ENCODE results near the gene MYO1B. TPM values are rescaled to one million over a fixed set of nuclear protein-coding genes. Genes with fewer than 3 reads are reported as not detected.

The MYO1B gene
- total and polyA plus RNA-seq, 2 donors from 2014 or later = 24.5 to 64.8 TPM

- Histone ChIP-seq H3K9me3 (ENCODE audit: control insufficient read depth in 2 of 3, insufficient read depth in 1 of 3, low read length in 3 of 3) (no peaks in the 10 kb centered on the region), H3K9ac (ENCODE audit: low read length in 3 of 3) (no peak overlapping the region), H3K27me3 (ENCODE audit: control insufficient read depth, insufficient read depth, low read length) (no peaks in the 10 kb centered on the region), H3K27ac (ENCODE audit: low read depth in 2 of 2, low read length in 2 of 2) (no peak overlapping the region), H3K4me3 (ENCODE audit: low read length in 3 of 3) (no peak overlapping the region), H3K36me3 (ENCODE audit: control insufficient read depth in 2 of 3, insufficient read depth in 3 of 3, low read length in 3 of 3) (no peaks in the 10 kb centered on the region), H3K4me1 (ENCODE audit: control insufficient read depth in 2 of 3, insufficient read depth in 2 of 3, low read depth in 1 of 3, low read length in 3 of 3) (peaks cover 0 to 7% (median 0%) of the 10 kb centered on the region in 3 donors)
- FAIRE-seq (no peak), DNase-seq (no peak)
- TF ChIP-seq CTCF (IDR thresholded peaks at IDR 0.05; ENCODE audit: borderline replicate concordance, extremely low read depth, insufficient read depth) = no peak
- intact Hi-C loops (cut with DNase I) = no loop called here
Observed at GRCh38 chr2:191355170-191355758, 110.1 kb downstream of the MYO1B start.

GRCh38 chr2:191357678-191358077 lies 112.5 kb downstream of the MYO1B start:
- H3K36me3 ChIP-seq (ENCODE audit: control insufficient read depth in 2 of 3, insufficient read depth in 3 of 3, low read length in 3 of 3) = no peaks in the 10 kb centered on the region
- no peak for TF ChIP-seq CTCF (IDR thresholded peaks at IDR 0.05; ENCODE audit: borderline replicate concordance, extremely low read depth, insufficient read depth)
- no peak overlapping the region for H3K9ac ChIP-seq (ENCODE audit: low read length in 3 of 3)
- no peak overlapping the region for H3K27ac ChIP-seq (ENCODE audit: low read depth in 2 of 2, low read length in 2 of 2)
- DNase-seq = no peak
- no peaks in the 10 kb centered on the region for H3K27me3 ChIP-seq (ENCODE audit: control insufficient read depth, insufficient read depth, low read length)
- no peak for FAIRE-seq
- no peak overlapping the region for H3K4me3 ChIP-seq (ENCODE audit: low read length in 3 of 3)
- H3K4me1 ChIP-seq (ENCODE audit: control insufficient read depth in 2 of 3, insufficient read depth in 2 of 3, low read depth in 1 of 3, low read length in 3 of 3) = peaks cover 0 to 7% (median 0%) of the 10 kb centered on the region in 3 donors
- intact Hi-C loops (cut with DNase I) = no loop called here
- H3K9me3 ChIP-seq (ENCODE audit: control insufficient read depth in 2 of 3, insufficient read depth in 1 of 3, low read length in 3 of 3) = no peaks in the 10 kb centered on the region

GRCh38 chr2:191358325-191359025 lies 113.3 kb downstream of the MYO1B start:
- H3K9me3 ChIP-seq (ENCODE audit: control insufficient read depth in 2 of 3, insufficient read depth in 1 of 3, low read length in 3 of 3) = no peaks in the 10 kb centered on the region
- no peak for FAIRE-seq
- no peak for TF ChIP-seq CTCF (IDR thresholded peaks at IDR 0.05; ENCODE audit: borderline replicate concordance, extremely low read depth, insufficient read depth)
- H3K36me3 ChIP-seq (ENCODE audit: control insufficient read depth in 2 of 3, insufficient read depth in 3 of 3, low read length in 3 of 3) = no peaks in the 10 kb centered on the region
- H3K4me3 ChIP-seq (ENCODE audit: low read length in 3 of 3) = no peak overlapping the region
- DNase-seq = no peak
- H3K4me1 ChIP-seq (ENCODE audit: control insufficient read depth in 2 of 3, insufficient read depth in 2 of 3, low read depth in 1 of 3, low read length in 3 of 3) = peaks cover 0 to 7% (median 0%) of the 10 kb centered on the region in 3 donors
- peak overlapping the region in 1 of 2 donors; percentile 63 for H3K27ac ChIP-seq (ENCODE audit: low read depth in 2 of 2, low read length in 2 of 2)
- intact Hi-C loops (cut with DNase I) = no loop called here
- H3K9ac ChIP-seq (ENCODE audit: low read length in 3 of 3) = peak overlapping the region in 1 of 3 donors; percentile 1
- no peaks in the 10 kb centered on the region for H3K27me3 ChIP-seq (ENCODE audit: control insufficient read depth, insufficient read depth, low read length)
